GM12892 (cell line): ENCODE measurements around the gene EFCAB11.

Experiments
- POLR2A ChIP-seq: IDR thresholded peaks from 2 replicates; pipeline ENCODE4 v1.6.1; 2011; ENCODE audit warnings: low read depth, low read length, control low read depth
- POLR2AphosphoS5 ChIP-seq: IDR thresholded peaks from 2 replicates; pipeline ENCODE4 v1.6.1; 2011; ENCODE audit warnings: low read depth, low read length, control low read depth

DNA sequence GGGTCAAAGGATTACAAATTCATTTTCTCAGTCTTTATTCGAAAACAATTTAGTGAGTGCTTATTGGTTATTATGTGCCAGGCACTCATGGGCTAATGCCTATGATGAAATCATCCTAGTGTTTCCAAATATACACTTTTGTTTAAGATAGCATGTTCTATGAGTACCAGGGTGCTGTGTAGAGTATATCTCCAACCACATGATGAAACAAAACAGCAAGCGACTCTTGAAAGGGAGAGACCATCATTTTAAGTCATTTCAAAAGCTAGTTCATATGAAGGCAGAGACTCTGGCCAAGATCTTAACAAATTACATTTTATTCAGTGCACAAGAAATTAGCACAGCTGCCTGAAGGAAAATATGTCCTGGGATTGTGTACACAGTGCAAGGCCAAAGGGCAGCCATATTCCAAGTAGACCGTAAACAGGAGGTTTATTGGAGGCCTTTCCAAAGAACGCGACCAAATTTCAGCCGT is 204.2 kb downstream of the EFCAB11 start:
- TF ChIP-seq POLR2AphosphoS5 (no peak), POLR2A (no peak)
